Measurements from ENCODE around the gene AGBL4. TPM values are rescaled to one million over a fixed set of nuclear protein-coding genes. Genes with fewer than 3 reads are reported as not detected.

Gene AGBL4
- total and polyA plus RNA-seq, 2 donors = 0.08 to 0.37 TPM

GRCh38 chr1:49626472-49626871 lies 397.3 kb downstream of the AGBL4 start:
- no peak for DNase-seq (ENCODE audit: extremely low spot score)
- Histone ChIP-seq H3K4me3 (ENCODE audit: low read depth, low read length) (no peak overlapping the region), H3K27ac (ENCODE audit: low read depth) (no peak overlapping the region), H3K36me3 (ENCODE audit: insufficient read depth) (no peaks in the 10 kb centered on the region), H3K4me1 (ENCODE audit: insufficient read depth) (no peaks in the 10 kb centered on the region)

- WGBS = 87% methylated on average over 3 of the region's 3 CpGs
Observed at GRCh38 chr1:49622877-49623276, 400.9 kb downstream of the AGBL4 start.

DNA sequence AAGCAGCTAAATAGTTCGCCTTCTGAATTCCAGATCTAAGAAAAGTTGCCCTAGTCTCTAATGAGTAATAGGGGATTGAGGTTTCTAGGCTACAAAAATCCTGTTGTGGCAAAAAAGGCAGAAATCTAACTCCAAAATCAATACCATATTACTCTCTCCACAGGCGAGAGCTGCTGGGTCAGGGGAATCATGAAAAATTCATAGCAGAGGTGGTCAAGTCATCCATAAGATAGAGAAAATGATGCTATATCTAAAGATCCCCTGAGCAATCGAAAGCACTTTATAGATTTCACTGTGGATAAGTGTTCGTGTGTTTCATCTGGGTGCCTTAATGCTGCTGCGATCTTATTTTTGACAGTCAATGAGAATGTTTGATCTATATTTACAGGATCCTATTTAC lies 417.7 kb downstream of the AGBL4 start:
- DNase-seq (ENCODE audit: extremely low spot score) = no peak
- 59% methylated on average over 5 of the region's 5 CpGs for WGBS
- Histone ChIP-seq H3K4me3 (ENCODE audit: low read depth, low read length) (no peak overlapping the region), H3K4me1 (ENCODE audit: insufficient read depth) (no peaks in the 10 kb centered on the region), H3K27ac (ENCODE audit: low read depth) (no peak overlapping the region), H3K36me3 (ENCODE audit: insufficient read depth) (no peaks in the 10 kb centered on the region)

More at GRCh38 chr1:49622877-49623276, 400.9 kb downstream of the AGBL4 start:
- no peak overlapping the region for H3K27ac ChIP-seq (ENCODE audit: low read depth)
- no peaks in the 10 kb centered on the region for H3K36me3 ChIP-seq (ENCODE audit: insufficient read depth)
- H3K4me1 ChIP-seq (ENCODE audit: insufficient read depth) = no peaks in the 10 kb centered on the region
- no peak overlapping the region for H3K4me3 ChIP-seq (ENCODE audit: low read depth, low read length)
- no peak for DNase-seq (ENCODE audit: extremely low spot score)

GRCh38 chr1:49597436-49597835 lies 426.3 kb downstream of the AGBL4 start:
- no peaks in the 10 kb centered on the region for H3K36me3 ChIP-seq (ENCODE audit: insufficient read depth)
- no peak overlapping the region for H3K27ac ChIP-seq (ENCODE audit: low read depth)
- H3K4me3 ChIP-seq (ENCODE audit: low read depth, low read length) = no peak overlapping the region
- no peak for DNase-seq (ENCODE audit: extremely low spot score)
- no peaks in the 10 kb centered on the region for H3K4me1 ChIP-seq (ENCODE audit: insufficient read depth)

DNA sequence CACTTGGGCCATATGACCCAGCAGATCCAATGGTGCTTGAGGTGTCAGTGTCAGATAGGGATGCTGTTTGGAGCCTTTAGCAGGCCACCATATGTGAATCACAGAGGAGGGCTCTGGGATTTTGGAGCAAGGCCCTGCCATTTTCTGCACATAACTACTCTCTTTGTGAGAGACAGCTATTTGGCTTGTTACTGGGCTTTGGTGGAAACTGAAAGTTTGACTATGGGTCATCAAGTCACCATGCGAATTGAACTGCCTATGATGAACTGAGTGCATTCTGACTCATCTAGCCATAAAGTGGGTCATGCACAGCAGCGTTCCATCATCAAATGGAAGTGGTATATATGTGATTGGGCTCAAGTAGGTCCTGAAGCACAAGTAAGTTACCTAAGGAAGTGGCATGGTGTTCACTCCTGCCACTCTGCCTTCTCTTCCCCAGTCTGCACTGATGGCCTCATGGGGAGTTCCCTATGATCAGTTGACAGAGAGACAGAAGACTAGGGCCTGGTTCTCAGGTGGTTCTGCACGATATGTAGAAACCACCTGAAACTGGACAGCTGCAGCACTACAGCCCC lies 447.3 kb downstream of the AGBL4 start:
- no peak overlapping the region for H3K27ac ChIP-seq (ENCODE audit: low read depth)
- DNase-seq (ENCODE audit: extremely low spot score) = no peak
- 74% methylated on average over 3 of the region's 3 CpGs for WGBS
- H3K4me3 ChIP-seq (ENCODE audit: low read depth, low read length) = no peak overlapping the region
- no peaks in the 10 kb centered on the region for H3K36me3 ChIP-seq (ENCODE audit: insufficient read depth)
- H3K4me1 ChIP-seq (ENCODE audit: insufficient read depth) = no peaks in the 10 kb centered on the region

- no peak for DNase-seq (ENCODE audit: extremely low spot score)
- no peak overlapping the region for H3K27ac ChIP-seq (ENCODE audit: low read depth)
- no peaks in the 10 kb centered on the region for H3K36me3 ChIP-seq (ENCODE audit: insufficient read depth)
- no peaks in the 10 kb centered on the region for H3K4me1 ChIP-seq (ENCODE audit: insufficient read depth)
- 95% methylated on average over 30 of the region's 30 CpGs for WGBS
- H3K4me3 ChIP-seq (ENCODE audit: low read depth, low read length) = no peak overlapping the region
Observed at GRCh38 chr1:49556676-49557234, 467.0 kb downstream of the AGBL4 start.

- DNase-seq (ENCODE audit: extremely low spot score) = no peak
- 83% methylated on average over 5 of the region's 5 CpGs for WGBS
Observed at GRCh38 chr1:49552101-49552500, 471.7 kb downstream of the AGBL4 start.

GRCh38 chr1:49544615-49545014 lies 479.1 kb downstream of the AGBL4 start:
- Histone ChIP-seq H3K36me3 (ENCODE audit: insufficient read depth) (no peaks in the 10 kb centered on the region), H3K4me1 (ENCODE audit: insufficient read depth) (no peaks in the 10 kb centered on the region), H3K4me3 (ENCODE audit: low read depth, low read length) (no peak overlapping the region), H3K27ac (ENCODE audit: low read depth) (no peak overlapping the region)
- WGBS = 82% methylated on average over 3 of the region's 3 CpGs
- DNase-seq (ENCODE audit: extremely low spot score) = no peak

More at GRCh38 chr1:49552101-49552500, 471.7 kb downstream of the AGBL4 start:
- H3K27ac ChIP-seq (ENCODE audit: low read depth) = no peak overlapping the region
- H3K4me3 ChIP-seq (ENCODE audit: low read depth, low read length) = no peak overlapping the region
- H3K36me3 ChIP-seq (ENCODE audit: insufficient read depth) = no peaks in the 10 kb centered on the region
- H3K4me1 ChIP-seq (ENCODE audit: insufficient read depth) = no peaks in the 10 kb centered on the region

DNA sequence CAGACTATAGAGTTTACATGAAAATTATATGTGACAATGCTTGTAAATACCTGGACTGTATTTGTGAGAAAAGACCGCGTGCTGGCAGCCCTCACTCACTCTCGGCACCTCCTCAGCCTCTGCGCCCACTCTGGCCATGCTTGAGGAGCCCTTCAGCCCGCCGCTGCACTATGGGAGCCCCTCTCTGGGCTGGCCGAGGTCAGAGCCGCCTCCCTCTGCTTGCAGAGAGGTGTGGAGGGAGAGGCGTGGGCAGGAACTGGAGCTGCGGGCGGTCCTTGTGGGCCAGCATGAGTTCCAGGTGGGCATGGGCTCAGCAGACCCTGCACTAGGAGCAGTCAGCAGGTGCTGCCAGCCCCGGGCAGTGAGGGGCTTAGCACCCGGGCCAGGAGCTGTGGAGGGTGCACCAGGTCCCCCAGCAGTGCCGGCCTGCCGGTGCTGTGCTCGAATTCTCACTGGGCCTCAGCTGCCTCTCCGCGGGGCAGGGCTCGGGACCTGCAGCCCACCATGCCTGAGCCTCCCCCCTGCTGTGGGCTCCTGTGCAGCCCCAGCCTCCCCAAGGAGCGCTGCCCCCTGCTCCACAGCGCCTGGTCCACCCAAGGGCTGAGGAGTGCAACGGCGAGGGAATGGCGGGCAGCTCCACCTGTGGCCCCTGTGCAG lies 482.5 kb downstream of the AGBL4 start:
- 91% methylated on average over 24 of the region's 24 CpGs for WGBS
- no peak for DNase-seq (ENCODE audit: extremely low spot score)
- no peak overlapping the region for H3K4me3 ChIP-seq (ENCODE audit: low read depth, low read length)
- no peak overlapping the region for H3K27ac ChIP-seq (ENCODE audit: low read depth)
- H3K36me3 ChIP-seq (ENCODE audit: insufficient read depth) = no peaks in the 10 kb centered on the region
- no peaks in the 10 kb centered on the region for H3K4me1 ChIP-seq (ENCODE audit: insufficient read depth)

GRCh38 chr1:49527606-49528305 lies 496.0 kb downstream of the AGBL4 start:
- no peaks in the 10 kb centered on the region for H3K36me3 ChIP-seq (ENCODE audit: insufficient read depth)
- no peak overlapping the region for H3K27ac ChIP-seq (ENCODE audit: low read depth)
- DNase-seq (ENCODE audit: extremely low spot score) = no peak
- H3K4me1 ChIP-seq (ENCODE audit: insufficient read depth) = no peaks in the 10 kb centered on the region
- no peak overlapping the region for H3K4me3 ChIP-seq (ENCODE audit: low read depth, low read length)
- 69% methylated on average over 7 of the region's 7 CpGs for WGBS

DNA sequence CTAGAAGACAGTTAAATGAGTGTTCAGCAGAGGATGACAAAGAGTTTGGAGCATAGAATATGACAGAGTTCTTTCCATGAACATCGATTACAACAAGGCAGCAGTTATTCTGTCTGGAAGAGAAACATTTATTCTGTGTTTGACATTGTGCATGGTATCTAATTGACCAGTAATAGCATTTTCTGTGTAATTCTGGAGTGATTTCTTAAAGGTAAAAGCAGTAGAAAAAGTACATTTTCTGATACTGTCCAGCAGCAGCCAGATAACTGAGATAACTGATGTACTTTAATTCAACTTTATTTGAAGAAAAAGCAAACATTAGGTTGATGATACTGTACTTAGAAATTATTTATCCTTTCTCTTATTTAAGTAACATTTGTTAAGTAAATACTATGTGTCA lies 497.1 kb downstream of the AGBL4 start:
- peak; percentile 26 for DNase-seq (ENCODE audit: extremely low spot score)
- Histone ChIP-seq H3K4me3 (ENCODE audit: low read depth, low read length) (no peak overlapping the region), H3K36me3 (ENCODE audit: insufficient read depth) (no peaks in the 10 kb centered on the region), H3K4me1 (ENCODE audit: insufficient read depth) (no peaks in the 10 kb centered on the region), H3K27ac (ENCODE audit: low read depth) (no peak overlapping the region)
- 79% methylated on average over 1 of the region's 1 CpG for WGBS

- no peak overlapping the region for H3K27ac ChIP-seq (ENCODE audit: low read depth)
- WGBS = 93% methylated on average over 1 of the region's 1 CpG
- DNase-seq (ENCODE audit: extremely low spot score) = no peak
- H3K36me3 ChIP-seq (ENCODE audit: insufficient read depth) = no peaks in the 10 kb centered on the region
- H3K4me3 ChIP-seq (ENCODE audit: low read depth, low read length) = no peak overlapping the region
- no peaks in the 10 kb centered on the region for H3K4me1 ChIP-seq (ENCODE audit: insufficient read depth)
Observed at GRCh38 chr1:49523764-49524163, 500.0 kb downstream of the AGBL4 start.

GRCh38 chr1:49466961-49467360 lies 556.8 kb downstream of the AGBL4 start:
- 61% methylated on average over 1 of the region's 1 CpG for WGBS
- no peak for DNase-seq (ENCODE audit: extremely low spot score)

More at GRCh38 chr1:49466961-49467360, 556.8 kb downstream of the AGBL4 start:
- Histone ChIP-seq H3K36me3 (ENCODE audit: insufficient read depth) (no peaks in the 10 kb centered on the region), H3K4me3 (ENCODE audit: low read depth, low read length) (no peak overlapping the region), H3K27ac (ENCODE audit: low read depth) (no peak overlapping the region), H3K4me1 (ENCODE audit: insufficient read depth) (no peaks in the 10 kb centered on the region)

All from urinary bladder (tissue), 4 donors.